ENCODE measurements around the gene C12orf56. TPM values are rescaled to one million over a fixed set of nuclear protein-coding genes. Genes with fewer than 3 reads are reported as not detected.

The C12orf56 gene
- total and polyA plus RNA-seq, 2 donors (not counting 3 experiments of a cell fraction or from before 2014, with no cell fraction given): 0.06 TPM; not detected in 1

GRCh38 chr12:64418209-64418608 lies 27.7 kb upstream of the C12orf56 start:
- dilution Hi-C loops (cut with MboI; ENCODE audit: extremely low pct_ligation_motif_present, low sequenced_read_pairs): no loop called here
- H3K9me1 ChIP-seq (replicated peaks; ENCODE audit: control insufficient read depth, extremely low read depth, insufficient read depth, low read length): no peaks in the 10 kb centered on the region
- H3K27me3 ChIP-seq (ENCODE audit: control insufficient read depth in 2 of 2, insufficient read depth in 2 of 2, low read length in 2 of 2): no peaks in the 10 kb centered on the region
- no peak overlapping the region for H3K4me2 ChIP-seq (ENCODE audit: insufficient read depth, low read length)
- ChIA-PET CTCF (interaction anchor here (0.7 kb wide), 1 partner anchor 16 kb away, joined by 3 read pairs; no protein-coding TSS in a partner anchor), POLR2A (no interaction called here)
- no peaks in the 10 kb centered on the region for H3K9me3 ChIP-seq (replicated peaks; ENCODE audit: control insufficient read depth, insufficient read depth, low read length)
- H3K79me2 ChIP-seq (ENCODE audit: control insufficient read depth, insufficient read depth, low read length): peaks cover 6% of the 10 kb centered on the region
- intact Hi-C loops (cut with micrococcal nuclease): no loop called here
- DNase-seq (ENCODE audit: low read depth, low spot score) (no peak), FAIRE-seq (no peak)
- no peaks in the 10 kb centered on the region for H4K20me1 ChIP-seq (replicated peaks; ENCODE audit: control insufficient read depth, extremely low read depth, insufficient read depth, low read length)
- no peak overlapping the region for H3K9ac ChIP-seq (replicated peaks; ENCODE audit: extremely low read depth, insufficient read depth, low read length)
- H2AFZ ChIP-seq (ENCODE audit: low read depth, low read length): no peak overlapping the region
- BruUV-seq (replicated peaks): no TSS peak
- TF ChIP-seq MAX (IDR thresholded peaks at IDR 0.05; ENCODE audit: insufficient read depth, insufficient read length) (no peak), POLR2A (IDR thresholded peaks at IDR 0.05; ENCODE audit: low read depth, low read length) (no peak), CTCF (IDR thresholded peaks at IDR 0.05; ENCODE audit: extremely low read depth in 1 of 2, insufficient read depth in 1 of 2, low read depth in 1 of 2, low read length in 2 of 2) (no peak), EZH2 (IDR thresholded peaks at IDR 0.05; ENCODE audit: borderline replicate concordance, low read depth, low read length, severe bottlenecking) (no peak), POLR2AphosphoS5 (IDR thresholded peaks at IDR 0.05; ENCODE audit: insufficient read depth, low read depth, low read length) (no peak), GATA2 (IDR thresholded peaks at IDR 0.05; ENCODE audit: insufficient read depth, insufficient read length, low read depth, low read length) (no peak), MYC (IDR thresholded peaks at IDR 0.05; ENCODE audit: low read depth, low read length) (no peak), FOS (IDR thresholded peaks at IDR 0.05; ENCODE audit: borderline replicate concordance, insufficient read depth, low read length) (no peak)
- no peak overlapping the region for H3K27ac ChIP-seq (ENCODE audit: insufficient read depth, low read depth, low read length)
- H3K4me3 ChIP-seq (replicated peaks in 1 of 3; ENCODE audit: insufficient read depth in 1 of 3, low read depth in 1 of 3, low read length in 3 of 3): no peak overlapping the region
- peaks cover 16% of the 10 kb centered on the region for H3K4me1 ChIP-seq (ENCODE audit: control insufficient read depth, extremely low read depth, insufficient read depth, low read length)
- peaks cover 10 to 41% of the 10 kb centered on the region in 2 experiments for H3K36me3 ChIP-seq (ENCODE audit: control insufficient read depth in 2 of 2, extremely low read depth in 1 of 2, insufficient read depth in 2 of 2, low read length in 2 of 2)
